ENCODE data around the gene SPP1. TPM values are rescaled to one million over a fixed set of nuclear protein-coding genes. Genes with fewer than 3 reads are reported as not detected.

Gene SPP1
- total RNA-seq, 1 donor from 2014 or later, result 3.7 TPM

DNA sequence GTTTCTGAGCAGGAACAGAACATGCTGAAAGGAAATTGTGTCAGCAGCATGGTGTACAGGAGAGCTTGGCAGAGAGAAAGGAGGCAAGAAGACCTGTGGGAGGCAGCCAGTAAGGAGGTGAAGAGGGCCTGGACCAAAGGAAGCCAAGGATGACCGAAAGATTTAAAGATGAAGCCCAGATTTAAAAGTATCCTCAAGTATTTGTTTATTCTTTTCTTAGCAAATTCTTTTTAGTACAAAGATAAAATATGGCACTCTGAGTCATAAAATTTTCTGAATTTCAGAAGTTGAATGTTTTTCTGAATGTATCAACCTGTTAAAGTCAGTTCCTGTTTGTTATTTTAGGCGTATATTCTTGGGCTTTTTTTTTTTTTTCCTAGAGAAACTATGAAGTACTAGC is 35.5 kb downstream of the SPP1 start:
- H3K27ac Mint-ChIP-seq, result no peak overlapping the region
- peaks cover 29% of the 10 kb centered on the region for H3K4me1 Mint-ChIP-seq (ENCODE audit: low read depth)
- TF ChIP-seq, protein P1, sequence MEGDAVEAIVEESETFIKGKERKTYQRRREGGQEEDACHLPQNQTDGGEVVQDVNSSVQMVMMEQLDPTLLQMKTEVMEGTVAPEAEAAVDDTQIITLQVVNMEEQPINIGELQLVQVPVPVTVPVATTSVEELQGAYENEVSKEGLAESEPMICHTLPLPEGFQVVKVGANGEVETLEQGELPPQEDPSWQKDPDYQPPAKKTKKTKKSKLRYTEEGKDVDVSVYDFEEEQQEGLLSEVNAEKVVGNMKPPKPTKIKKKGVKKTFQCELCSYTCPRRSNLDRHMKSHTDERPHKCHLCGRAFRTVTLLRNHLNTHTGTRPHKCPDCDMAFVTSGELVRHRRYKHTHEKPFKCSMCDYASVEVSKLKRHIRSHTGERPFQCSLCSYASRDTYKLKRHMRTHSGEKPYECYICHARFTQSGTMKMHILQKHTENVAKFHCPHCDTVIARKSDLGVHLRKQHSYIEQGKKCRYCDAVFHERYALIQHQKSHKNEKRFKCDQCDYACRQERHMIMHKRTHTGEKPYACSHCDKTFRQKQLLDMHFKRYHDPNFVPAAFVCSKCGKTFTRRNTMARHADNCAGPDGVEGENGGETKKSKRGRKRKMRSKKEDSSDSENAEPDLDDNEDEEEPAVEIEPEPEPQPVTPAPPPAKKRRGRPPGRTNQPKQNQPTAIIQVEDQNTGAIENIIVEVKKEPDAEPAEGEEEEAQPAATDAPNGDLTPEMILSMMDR (IDR thresholded peaks at IDR 0.05; ENCODE audit: unreplicated experiment), result no peak
- H3K9me3 Mint-ChIP-seq (ENCODE audit: low read depth), result no peaks in the 10 kb centered on the region
- no peak for DNase-seq (ENCODE audit: low spot score, unreplicated experiment)
- H3K27me3 Mint-ChIP-seq, result peaks cover 12% of the 10 kb centered on the region
- no peak overlapping the region for H3K4me3 Mint-ChIP-seq (ENCODE audit: low read depth)
- peaks cover 2% of the 10 kb centered on the region for H3K36me3 Mint-ChIP-seq (ENCODE audit: insufficient read depth)

DNA sequence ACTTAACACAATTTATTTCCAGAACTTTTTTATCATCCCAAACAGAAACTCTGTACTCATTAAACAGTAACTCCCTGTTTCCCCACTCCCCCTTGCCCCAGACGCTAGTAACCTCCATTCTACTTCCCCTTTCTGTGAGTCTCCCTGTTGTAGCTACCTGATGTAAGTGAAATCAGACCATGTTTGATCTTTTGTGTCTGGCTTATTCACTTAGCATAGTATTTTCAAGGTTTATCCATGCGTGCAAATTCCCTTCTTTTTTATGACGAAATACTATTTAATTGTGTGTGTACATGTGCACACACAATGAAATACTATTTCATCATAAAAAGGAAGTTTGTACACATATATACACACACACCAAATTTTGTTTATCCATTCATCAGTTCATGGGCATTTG is 37.1 kb downstream of the SPP1 start:
- no peak overlapping the region for H3K27ac Mint-ChIP-seq
- no peak for DNase-seq (ENCODE audit: low spot score, unreplicated experiment)
- TF ChIP-seq, protein P1 (IDR thresholded peaks at IDR 0.05; ENCODE audit: unreplicated experiment), result no peak
- peaks cover 3% of the 10 kb centered on the region for H3K36me3 Mint-ChIP-seq (ENCODE audit: insufficient read depth)
- H3K9me3 Mint-ChIP-seq (ENCODE audit: low read depth), result no peaks in the 10 kb centered on the region
- no peaks in the 10 kb centered on the region for H3K27me3 Mint-ChIP-seq
- H3K4me1 Mint-ChIP-seq (ENCODE audit: low read depth), result peaks cover 29% of the 10 kb centered on the region
- no peak overlapping the region for H3K4me3 Mint-ChIP-seq (ENCODE audit: low read depth)

DNA sequence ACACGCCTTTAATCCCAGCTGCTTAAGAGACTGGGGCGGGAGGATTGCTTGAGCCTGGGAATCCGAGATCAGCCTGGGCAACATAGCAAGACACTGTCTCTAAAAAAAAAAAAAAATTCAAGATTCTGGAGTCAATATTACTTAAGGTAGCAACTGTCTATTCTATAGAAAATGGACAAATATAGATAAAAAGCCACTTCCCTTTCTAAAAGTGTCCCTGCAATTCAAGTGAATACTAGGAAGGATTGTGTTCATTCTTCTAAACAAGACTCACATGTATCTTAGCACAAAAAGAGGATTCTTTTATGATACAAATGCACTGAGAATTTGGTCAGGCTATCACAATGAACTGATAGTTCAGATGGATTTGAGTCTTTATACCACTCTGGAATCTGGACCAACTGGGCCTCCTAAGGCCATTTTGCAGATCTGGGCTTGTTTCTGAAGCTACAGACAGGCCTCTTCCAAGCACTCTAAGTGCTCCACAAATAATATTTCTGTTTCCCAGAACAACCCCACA is 38.9 kb downstream of the SPP1 start:
- peaks cover 22% of the 10 kb centered on the region for H3K4me1 Mint-ChIP-seq (ENCODE audit: low read depth)
- H3K27me3 Mint-ChIP-seq, result no peaks in the 10 kb centered on the region
- TF ChIP-seq, protein P1 (IDR thresholded peaks at IDR 0.05; ENCODE audit: unreplicated experiment), result no peak

DNA sequence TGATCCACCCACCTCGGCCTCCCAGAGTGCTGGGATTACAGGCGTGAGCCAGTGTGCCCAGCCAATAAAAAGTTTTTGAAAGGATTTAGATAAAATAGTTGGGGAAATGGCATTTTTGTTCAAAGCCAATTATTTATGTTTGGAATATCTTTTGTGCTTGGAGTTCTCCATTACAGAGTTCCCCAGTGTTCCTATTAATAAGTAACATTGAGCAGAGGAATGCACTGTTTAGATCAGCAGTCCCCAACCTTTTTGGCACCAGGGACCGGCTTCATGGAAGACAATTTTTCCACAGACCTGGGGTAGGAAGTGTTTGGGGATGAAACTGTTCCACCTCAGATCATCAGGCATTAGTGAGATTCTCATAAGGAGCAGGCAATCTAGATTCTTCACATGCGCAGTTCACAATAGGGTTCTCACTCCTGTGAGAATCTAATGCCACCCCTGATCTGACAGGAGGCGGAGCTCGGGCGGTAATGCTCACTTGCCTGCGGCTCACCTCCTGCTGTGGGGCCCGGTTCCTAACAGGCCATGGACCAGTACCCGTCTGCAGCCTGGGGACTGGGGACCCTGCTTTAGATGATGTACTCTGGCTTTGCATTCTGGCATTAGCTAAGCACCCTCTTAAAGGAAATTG is 40.3 kb downstream of the SPP1 start:
- TF ChIP-seq, protein P1 (IDR thresholded peaks at IDR 0.05; ENCODE audit: unreplicated experiment), result no peak
- peaks cover 5% of the 10 kb centered on the region for H3K36me3 Mint-ChIP-seq (ENCODE audit: insufficient read depth)
- H3K9me3 Mint-ChIP-seq (ENCODE audit: low read depth), result no peaks in the 10 kb centered on the region
- DNase-seq (ENCODE audit: low spot score, unreplicated experiment), result no peak
- H3K27ac Mint-ChIP-seq, result no peak overlapping the region
- H3K27me3 Mint-ChIP-seq, result no peaks in the 10 kb centered on the region
- H3K4me1 Mint-ChIP-seq (ENCODE audit: low read depth), result peaks cover 17% of the 10 kb centered on the region
- no peak overlapping the region for H3K4me3 Mint-ChIP-seq (ENCODE audit: low read depth)

More for the DNA sequence above, 38.9 kb downstream of the SPP1 start:
- H3K36me3 Mint-ChIP-seq (ENCODE audit: insufficient read depth), result peaks cover 4% of the 10 kb centered on the region
- H3K4me3 Mint-ChIP-seq (ENCODE audit: low read depth), result no peak overlapping the region
- H3K9me3 Mint-ChIP-seq (ENCODE audit: low read depth), result no peaks in the 10 kb centered on the region
- no peak overlapping the region for H3K27ac Mint-ChIP-seq
- DNase-seq (ENCODE audit: low spot score, unreplicated experiment), result no peak

DNA sequence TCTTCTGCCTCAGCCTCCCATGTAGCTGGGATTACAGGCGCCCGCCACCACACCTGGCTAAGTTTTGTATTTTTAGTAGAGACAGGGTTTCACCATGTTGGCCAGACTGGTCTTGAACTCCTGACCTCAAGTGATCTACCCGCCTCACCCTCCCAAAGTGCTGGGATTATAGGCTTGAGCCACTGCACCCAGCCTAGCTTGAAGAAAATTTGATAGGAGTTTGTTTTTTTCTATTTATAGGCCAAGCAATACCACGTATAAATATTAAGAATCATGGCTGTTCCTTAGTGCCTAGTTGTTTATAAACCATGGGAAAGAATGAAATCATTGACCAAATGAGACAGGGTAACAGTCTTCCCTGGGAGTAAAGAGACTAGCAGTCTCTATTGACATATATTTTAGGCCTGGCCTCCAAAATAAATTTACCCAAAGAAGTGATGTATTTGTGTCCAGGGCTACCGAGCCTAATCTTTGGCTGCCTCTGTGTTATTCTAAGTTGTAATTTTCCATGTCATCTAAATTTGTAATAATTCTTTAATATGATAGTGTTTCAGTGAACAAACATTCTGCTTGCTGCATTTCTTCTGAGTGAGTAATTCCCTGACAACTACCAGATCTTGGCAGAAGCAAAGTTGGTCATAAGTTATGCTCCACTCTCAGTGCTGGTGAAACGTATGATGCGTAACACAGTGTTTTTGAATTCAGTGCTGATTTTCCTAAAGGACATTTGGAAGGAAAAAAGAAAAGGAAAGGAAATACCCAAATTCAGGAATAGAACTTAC is 42.2 kb downstream of the SPP1 start:
- Mint-ChIP-seq H3K4me1 (ENCODE audit: low read depth) (peaks cover 16% of the 10 kb centered on the region), H3K27ac (peak overlapping the region; percentile 79), H3K9me3 (ENCODE audit: low read depth) (no peaks in the 10 kb centered on the region), H3K36me3 (ENCODE audit: insufficient read depth) (peaks cover 9% of the 10 kb centered on the region), H3K27me3 (no peaks in the 10 kb centered on the region), H3K4me3 (ENCODE audit: low read depth) (no peak overlapping the region)
- DNase-seq (ENCODE audit: low spot score, unreplicated experiment), result no peak
- TF ChIP-seq, protein P1 (IDR thresholded peaks at IDR 0.05; ENCODE audit: unreplicated experiment), result no peak
